ENCODE results near the gene PPP6C. TPM values are rescaled to one million over a fixed set of nuclear protein-coding genes. Genes with fewer than 3 reads are reported as not detected.

Gene PPP6C
- total and polyA plus RNA-seq, 2 experiments from 2014 or later: 31.9 to 46.4 TPM

Other genes with a start within 250 kb of the PPP6C start
- 6.1 and 14.7 TPM in 2 replicates for gene GOLGA1, start 248.7 kb downstream of the PPP6C start, total RNA-seq (2014; rRNA removed; shearing (Covaris generic))
- 8.0 and 8.8 TPM in 2 replicates for gene GOLGA1, start 248.7 kb downstream of the PPP6C start, polyA plus RNA-seq (2016; fragmentation: Nextera tagmentation; extraction: Ambion mirVana)
- 21.8 and 35.0 TPM in 2 replicates for gene SCAI, start 46.3 kb downstream of the PPP6C start, total RNA-seq (2014; rRNA removed; shearing (Covaris generic))
- 13.1 and 13.3 TPM in 2 replicates for gene SCAI, start 46.3 kb downstream of the PPP6C start, polyA plus RNA-seq (2016; fragmentation: Nextera tagmentation; extraction: Ambion mirVana)
- 19.3 and 25.8 TPM in 2 replicates for gene RABEPK, start 10.7 kb upstream of the PPP6C start, total RNA-seq (2014; rRNA removed; shearing (Covaris generic))
- gene RABEPK, start 10.7 kb upstream of the PPP6C start, polyA plus RNA-seq (2016; fragmentation: Nextera tagmentation; extraction: Ambion mirVana): 28.5 and 32.7 TPM in 2 replicates
- gene HSPA5, start 51.5 kb upstream of the PPP6C start, total RNA-seq (2014; rRNA removed; shearing (Covaris generic)): 259 and 281 TPM in 2 replicates
- gene HSPA5, start 51.5 kb upstream of the PPP6C start, polyA plus RNA-seq (2016; fragmentation: Nextera tagmentation; extraction: Ambion mirVana): 225 and 265 TPM in 2 replicates
- 34.6 and 36.4 TPM in 2 replicates for gene GAPVD1, start 72.0 kb upstream of the PPP6C start, total RNA-seq (2014; rRNA removed; shearing (Covaris generic))
- gene GAPVD1, start 72.0 kb upstream of the PPP6C start, polyA plus RNA-seq (2016; fragmentation: Nextera tagmentation; extraction: Ambion mirVana): 15.1 and 19.2 TPM in 2 replicates